ENCODE data around the gene CNNM3.

The CNNM3 gene

GRCh38 chr2:96838345-96839292 lies 22.6 kb downstream of the CNNM3 start:
- DNase-seq (ENCODE audit: low spot score) (no peak), ATAC-seq (ENCODE audit: low read depth) (no peak)
- Histone ChIP-seq H3K27me3 (ENCODE audit: insufficient read depth, poor library complexity, severe bottlenecking) (no peaks in the 10 kb centered on the region), H3K27ac (ENCODE audit: poor library complexity, severe bottlenecking) (no peak overlapping the region), H3K36me3 (ENCODE audit: low read depth) (0 out of 2 replicates have a peak, but pooled peaks cover under 1% of the 10 kb centered on the region), H3K9me3 (ENCODE audit: severe bottlenecking) (no peaks in the 10 kb centered on the region), H3K4me3 (ENCODE audit: severe bottlenecking) (no peak overlapping the region), H3K4me1 (ENCODE audit: insufficient read depth, poor library complexity, severe bottlenecking) (no peaks in the 10 kb centered on the region)
- TF ChIP-seq CTCF (IDR thresholded peaks at IDR 0.05; ENCODE audit: poor library complexity, severe bottlenecking): no peak

- TF ChIP-seq CTCF (IDR thresholded peaks at IDR 0.05; ENCODE audit: poor library complexity, severe bottlenecking): no peak
- no peak overlapping the region for H3K4me3 ChIP-seq (ENCODE audit: severe bottlenecking)
These were observed 23.3 kb downstream of the CNNM3 start for GRCh38 chr2:96839293-96839874.

GRCh38 chr2:96839875-96840850 lies 24.1 kb downstream of the CNNM3 start:
- Histone ChIP-seq H3K9me3 (ENCODE audit: severe bottlenecking) (no peaks in the 10 kb centered on the region), H3K4me1 (ENCODE audit: insufficient read depth, poor library complexity, severe bottlenecking) (no peaks in the 10 kb centered on the region), H3K27me3 (ENCODE audit: insufficient read depth, poor library complexity, severe bottlenecking) (no peaks in the 10 kb centered on the region), H3K4me3 (ENCODE audit: severe bottlenecking) (no peak overlapping the region), H3K27ac (ENCODE audit: poor library complexity, severe bottlenecking) (no peak overlapping the region), H3K36me3 (ENCODE audit: low read depth) (no peaks in the 10 kb centered on the region)
- DNase-seq (ENCODE audit: low spot score): no peak
- no peak for TF ChIP-seq CTCF (IDR thresholded peaks at IDR 0.05; ENCODE audit: poor library complexity, severe bottlenecking)
- no peak for ATAC-seq (ENCODE audit: low read depth)

More at GRCh38 chr2:96839293-96839874, 23.3 kb downstream of the CNNM3 start:
- no peak overlapping the region for H3K27ac ChIP-seq (ENCODE audit: poor library complexity, severe bottlenecking)
- H3K9me3 ChIP-seq (ENCODE audit: severe bottlenecking): no peaks in the 10 kb centered on the region
- H3K4me1 ChIP-seq (ENCODE audit: insufficient read depth, poor library complexity, severe bottlenecking): no peaks in the 10 kb centered on the region
- DNase-seq (ENCODE audit: low spot score): no peak
- H3K27me3 ChIP-seq (ENCODE audit: insufficient read depth, poor library complexity, severe bottlenecking): no peaks in the 10 kb centered on the region
- peak; percentile 33; the same call in 2 of the 3 replicates for ATAC-seq (ENCODE audit: low read depth)
- H3K36me3 ChIP-seq (ENCODE audit: low read depth): no peaks in the 10 kb centered on the region

- TF ChIP-seq CTCF (IDR thresholded peaks at IDR 0.05; ENCODE audit: poor library complexity, severe bottlenecking): no peak
- DNase-seq (ENCODE audit: low spot score) (no peak), ATAC-seq (ENCODE audit: low read depth) (no peak)
- no peaks in the 10 kb centered on the region for H3K27me3 ChIP-seq (ENCODE audit: insufficient read depth, poor library complexity, severe bottlenecking)
- no peaks in the 10 kb centered on the region for H3K36me3 ChIP-seq (ENCODE audit: low read depth)
- H3K27ac ChIP-seq (ENCODE audit: poor library complexity, severe bottlenecking): no peak overlapping the region
- H3K9me3 ChIP-seq (ENCODE audit: severe bottlenecking): no peaks in the 10 kb centered on the region
- no peaks in the 10 kb centered on the region for H3K4me1 ChIP-seq (ENCODE audit: insufficient read depth, poor library complexity, severe bottlenecking)
- no peak overlapping the region for H3K4me3 ChIP-seq (ENCODE audit: severe bottlenecking)
These were observed 25.8 kb downstream of the CNNM3 start for GRCh38 chr2:96841701-96842495.
